RWPE2 (cell line): ENCODE measurements around the gene HELZ2.

ENCODE experiments used
- ATAC-seq: fragments of 200-7000 bp; cut with Tn5 transposase; 3 replicates; pipeline ENCODE4 v1.9.1; 2021; ENCODE audit warnings: low read depth
- DNase-seq: peaks from one replicate; pipeline ENCODE4 v3.0.0-alpha.2; 2020; ENCODE audit warnings: low spot score
- H3K27ac ChIP-seq: fragments of 450-650 bp; 2 replicates; pipeline ENCODE4 v1.5.1; 2017; ENCODE audit warnings: mild to moderate bottlenecking; ENCODE audit not compliant: poor library complexity, severe bottlenecking
- H3K27me3 ChIP-seq: fragments of 250-450 bp; sonication (Bioruptor Pico); 2 replicates; pipeline ENCODE4 v1.5.1; 2021; ENCODE audit warnings: mild to moderate bottlenecking, moderate library complexity; ENCODE audit not compliant: insufficient read depth, poor library complexity, severe bottlenecking
- H3K36me3 ChIP-seq: fragments of 250-450 bp; sonication (Bioruptor Pico); 2 replicates; pipeline ENCODE4 v1.5.1; 2020; ENCODE audit warnings: low read depth, mild to moderate bottlenecking, moderate library complexity
- H3K4me1 ChIP-seq: fragments of 250-450 bp; sonication (Bioruptor Pico); 2 replicates; pipeline ENCODE4 v1.5.1; 2021; ENCODE audit warnings: mild to moderate bottlenecking, moderate library complexity; ENCODE audit not compliant: insufficient read depth, poor library complexity, severe bottlenecking
- H3K4me3 ChIP-seq: fragments of 250-450 bp; sonication (Bioruptor Pico); 2 replicates; pipeline ENCODE4 v1.5.1; 2021; ENCODE audit warnings: mild to moderate bottlenecking, moderate library complexity; ENCODE audit not compliant: severe bottlenecking
- H3K9me3 ChIP-seq: fragments of 250-450 bp; sonication (Bioruptor Pico); 2 replicates; pipeline ENCODE4 v1.5.1; 2021; ENCODE audit warnings: mild to moderate bottlenecking, moderate library complexity; ENCODE audit not compliant: severe bottlenecking
- CTCF ChIP-seq: fragments of 450-650 bp; IDR thresholded peaks from one replicate; pipeline ENCODE4 v1.5.1; 2017; ENCODE audit warnings: mild to moderate bottlenecking, moderate library complexity; ENCODE audit not compliant: poor library complexity, severe bottlenecking

HELZ2 gene

DNA sequence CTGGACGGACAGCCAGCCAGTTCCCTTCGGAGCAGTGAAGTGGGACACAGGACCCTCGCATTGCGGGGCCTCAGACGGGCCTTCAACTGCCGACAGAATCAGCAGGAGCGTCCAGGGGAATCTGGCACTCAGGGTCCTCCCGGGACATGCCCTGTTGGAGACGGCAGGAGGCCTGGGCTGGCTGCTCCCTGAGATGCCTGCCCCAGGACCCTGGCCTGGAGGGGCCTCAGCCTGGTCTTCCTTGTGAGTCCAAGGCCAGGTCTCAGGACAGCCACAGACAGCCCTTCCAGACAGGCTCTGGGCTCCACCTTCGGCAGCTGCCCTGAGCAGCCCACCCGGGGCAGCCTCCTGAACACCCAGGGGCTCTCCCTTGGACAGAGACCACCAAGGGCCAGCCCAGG is 14.6 kb upstream of the HELZ2 start:
- no peak for TF ChIP-seq CTCF
- Histone ChIP-seq H3K4me1 (no peaks in the 10 kb centered on the region), H3K36me3 (peaks cover 20% of the 10 kb centered on the region), H3K4me3 (no peak overlapping the region), H3K27me3 (no peaks in the 10 kb centered on the region), H3K27ac (no peak overlapping the region), H3K9me3 (no peaks in the 10 kb centered on the region)
- peak; percentile 6; the same call in 2 of the 3 replicates for ATAC-seq
- DNase-seq: peak; percentile 84

GRCh38 chr20:63587776-63588591 is 13.9 kb upstream of the HELZ2 start:
- Histone ChIP-seq H3K27me3 (no peaks in the 10 kb centered on the region), H3K4me3 (no peak overlapping the region), H3K9me3 (no peaks in the 10 kb centered on the region), H3K4me1 (no peaks in the 10 kb centered on the region), H3K36me3 (peaks cover 17% of the 10 kb centered on the region), H3K27ac (no peak overlapping the region)
- DNase-seq: peak; percentile 81
- no peak for ATAC-seq
- TF ChIP-seq CTCF: no peak

- DNase-seq: peak; percentile 70
- Histone ChIP-seq H3K36me3 (peaks cover 15% of the 10 kb centered on the region; the same call in 1 of the 2 replicates), H3K4me3 (no peak overlapping the region), H3K9me3 (no peaks in the 10 kb centered on the region), H3K27me3 (no peaks in the 10 kb centered on the region), H3K4me1 (no peaks in the 10 kb centered on the region), H3K27ac (no peak overlapping the region)
- no peak for TF ChIP-seq CTCF
- ATAC-seq: no peak
Observed at GRCh38 chr20:63587256-63587655, 13.2 kb upstream of the HELZ2 start.

- H3K36me3 ChIP-seq: peaks cover 14% of the 10 kb centered on the region; the same call in 1 of the 2 replicates
- H3K4me3 ChIP-seq: no peak overlapping the region
- H3K9me3 ChIP-seq: no peaks in the 10 kb centered on the region
- peak; percentile 84 for DNase-seq
- no peaks in the 10 kb centered on the region for H3K4me1 ChIP-seq
- no peaks in the 10 kb centered on the region for H3K27me3 ChIP-seq
- no peak for ATAC-seq
- no peak for TF ChIP-seq CTCF
- no peak overlapping the region for H3K27ac ChIP-seq
Observed at GRCh38 chr20:63586797-63587196, 12.8 kb upstream of the HELZ2 start.
